ENCODE results near the gene NRG4.
"Not testable (repeated sequence)": the region's sequence is repeated elsewhere in the genome, so short reads cannot be mapped to it uniquely, and the experiment has no call there.

Gene NRG4

DNA sequence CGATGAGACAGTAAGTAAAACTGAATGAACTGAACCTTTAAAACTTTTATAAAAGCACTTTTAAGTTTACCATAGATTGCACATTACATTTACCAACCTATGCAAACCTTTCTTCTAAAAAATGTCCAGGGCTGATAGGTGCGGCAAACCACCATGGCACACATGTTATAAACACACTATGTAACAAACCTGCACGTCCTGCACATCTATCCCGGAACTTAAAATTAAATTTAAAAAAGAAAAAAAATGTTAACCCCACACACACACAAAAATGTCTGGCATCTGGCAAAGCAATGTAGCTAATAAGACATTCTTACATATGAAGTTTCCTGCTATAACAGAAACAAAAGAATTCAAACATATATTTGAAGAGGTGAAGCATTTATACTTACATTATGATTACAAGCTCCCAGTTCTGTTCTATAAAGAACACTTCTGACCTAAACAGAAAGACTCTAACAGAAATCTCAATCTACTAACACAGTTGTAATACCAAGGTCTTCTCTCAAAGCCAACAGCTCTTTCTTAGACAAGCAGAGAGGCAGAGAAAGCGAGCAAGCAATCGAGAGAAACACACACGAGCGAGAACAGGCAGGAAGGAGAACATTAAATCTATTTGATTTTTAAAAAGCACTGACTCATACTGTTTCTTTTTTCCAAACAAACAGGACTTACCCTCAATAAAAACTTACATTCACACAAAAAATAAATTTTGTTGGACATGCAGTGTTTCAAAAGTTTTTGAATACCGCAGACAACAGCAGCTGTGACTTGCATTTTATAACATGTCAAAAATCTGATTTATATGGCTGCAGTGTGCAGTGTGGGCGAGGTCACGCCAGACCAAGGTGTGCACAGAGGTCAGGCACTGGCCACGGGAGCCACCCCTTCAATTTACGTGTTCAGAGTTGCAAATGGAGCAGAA lies at the start of gene NRG4:
Gene NRG4, minus strand, starts transcription at position 798 of the 925 bp plus-strand sequence. CDS start 1,194 bp downstream, outside the sequence.
- no peak for DNase-seq

DNA sequence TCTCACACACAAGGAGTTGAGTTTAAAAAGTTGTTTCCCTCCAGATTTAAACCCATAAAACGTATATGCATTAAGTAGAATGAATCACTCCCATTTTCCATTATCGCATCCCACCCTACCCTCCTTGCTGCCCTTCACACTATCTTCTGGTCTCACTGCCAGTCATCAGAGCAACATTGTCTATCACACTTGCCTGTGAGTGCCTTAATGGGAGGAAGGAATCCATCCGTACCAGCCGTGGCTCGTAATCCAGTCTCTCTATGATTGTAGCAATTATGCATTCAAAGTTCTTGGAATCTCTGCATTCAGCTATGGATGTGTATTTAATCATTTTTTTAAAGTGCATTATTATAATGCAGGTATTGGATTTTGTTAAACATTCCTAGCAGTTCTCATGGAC lies 49.5 kb upstream of the NRG4 start:
- DNase-seq: no peak

DNA sequence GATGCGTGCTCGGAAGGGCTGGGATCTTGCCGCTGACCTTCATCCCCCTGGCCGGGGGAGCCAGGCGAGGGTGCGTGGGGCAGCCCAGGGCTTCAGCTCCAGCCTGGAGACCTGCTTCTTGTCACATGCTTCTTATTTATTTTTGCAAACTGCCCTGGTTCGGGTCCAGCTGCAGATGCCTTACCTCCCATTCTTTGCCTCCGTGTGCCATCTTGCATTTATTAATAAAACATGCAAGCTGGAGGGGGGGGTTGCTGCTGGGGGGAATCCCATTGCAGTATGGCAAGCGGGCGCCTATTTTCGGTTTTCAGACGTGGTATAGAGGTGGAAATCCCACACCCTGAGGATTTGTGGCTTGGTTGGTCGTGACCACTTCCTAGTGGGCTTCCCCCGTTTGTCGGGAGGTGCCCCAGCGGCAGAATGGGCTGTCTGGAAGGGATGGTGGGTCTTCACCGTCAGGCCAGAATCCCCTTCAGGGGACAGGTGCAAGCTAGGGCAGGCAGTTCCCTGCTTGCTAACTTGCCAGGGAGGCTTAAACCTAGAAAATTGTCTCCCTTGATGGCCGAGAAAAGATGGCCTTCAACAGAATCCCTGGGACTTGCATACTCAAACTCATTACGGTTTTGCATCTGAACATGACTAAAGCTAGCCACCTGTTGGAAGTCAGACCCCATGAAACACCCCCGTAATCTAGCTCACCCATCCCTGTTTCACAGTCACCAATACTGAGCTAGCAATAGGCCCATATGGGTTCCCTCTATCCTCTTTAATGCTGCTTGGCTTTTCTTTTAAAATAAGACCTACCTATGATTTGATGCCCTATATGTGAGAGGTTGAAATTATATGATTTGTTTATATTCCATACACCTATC lies 48.1 kb upstream of the NRG4 start:
- DNase-seq: no peak

DNA sequence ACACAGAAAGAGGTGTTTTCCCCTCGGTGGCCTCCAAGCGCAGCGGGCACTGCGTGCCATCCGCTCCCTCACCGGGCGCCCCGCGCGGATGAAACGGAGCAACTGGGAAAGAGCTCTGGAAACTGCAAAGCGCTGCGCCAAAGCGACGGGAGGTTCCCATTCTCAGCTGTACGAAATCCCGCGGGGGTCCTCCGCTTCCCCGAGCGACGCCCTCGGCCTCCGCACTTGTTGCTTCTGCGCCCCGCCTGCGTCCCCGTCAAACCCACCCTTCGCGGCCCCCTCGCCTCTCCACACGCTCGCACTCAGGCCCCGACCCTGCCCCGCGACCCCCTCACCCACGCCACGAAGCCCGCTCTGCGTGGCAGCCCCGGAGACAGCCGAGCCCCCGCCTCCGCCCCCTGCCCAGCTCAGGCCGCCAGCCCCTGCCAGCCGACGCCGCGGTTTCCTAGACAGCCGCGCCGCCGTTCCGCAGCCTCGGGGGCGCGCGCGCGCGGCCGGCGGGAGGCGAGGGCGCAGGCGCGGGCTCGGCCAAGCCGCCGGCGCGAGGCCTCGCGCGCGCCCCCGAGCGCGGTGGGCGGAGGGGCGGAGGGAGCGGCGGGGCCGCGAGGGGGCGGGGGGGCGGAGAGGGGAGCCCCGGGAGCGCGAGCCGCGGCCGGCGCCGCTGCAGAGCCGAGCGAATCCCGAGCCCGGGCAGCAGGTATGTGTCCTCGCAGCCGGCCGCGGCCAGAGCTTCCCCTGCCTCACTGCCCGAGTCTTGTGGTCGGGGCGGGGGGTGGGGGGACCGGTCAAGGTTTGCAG lies 47.3 kb upstream of the NRG4 start, which contains the start of gene TMEM266:
Gene TMEM266, plus strand, starts transcription at position 666 of the 798 bp plus-strand sequence. CDS start 74,279 bp downstream, outside the sequence.
- DNase-seq: no peak

DNA sequence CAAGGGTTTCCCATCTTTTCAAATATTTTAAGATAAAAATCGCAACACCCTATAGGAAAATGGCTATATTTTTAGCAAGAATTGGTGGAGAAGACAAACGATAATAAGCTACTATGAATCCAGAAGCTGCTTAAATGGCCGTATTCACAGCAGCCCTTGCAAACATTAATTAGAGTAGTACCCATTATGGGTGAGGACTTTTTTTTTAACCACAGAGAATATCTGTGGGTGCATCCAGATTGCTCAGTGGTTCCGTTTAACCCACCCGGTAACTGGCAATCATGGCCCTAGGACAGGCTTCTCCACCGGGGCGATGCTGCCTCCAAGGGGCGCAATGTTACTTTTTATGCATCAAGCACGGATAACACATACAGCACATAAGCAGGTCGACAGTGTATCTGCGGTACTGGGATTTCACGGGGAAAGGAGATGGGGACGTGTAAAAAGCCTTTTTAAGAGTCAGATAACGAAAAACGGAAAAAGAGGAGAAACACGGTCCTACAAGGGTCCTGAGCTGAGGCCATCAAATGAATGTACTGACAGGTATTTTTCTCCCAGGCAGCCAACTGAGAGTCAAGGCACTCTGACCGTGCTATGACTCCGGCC lies 46.6 kb upstream of the NRG4 start:
- no peak for DNase-seq

DNA sequence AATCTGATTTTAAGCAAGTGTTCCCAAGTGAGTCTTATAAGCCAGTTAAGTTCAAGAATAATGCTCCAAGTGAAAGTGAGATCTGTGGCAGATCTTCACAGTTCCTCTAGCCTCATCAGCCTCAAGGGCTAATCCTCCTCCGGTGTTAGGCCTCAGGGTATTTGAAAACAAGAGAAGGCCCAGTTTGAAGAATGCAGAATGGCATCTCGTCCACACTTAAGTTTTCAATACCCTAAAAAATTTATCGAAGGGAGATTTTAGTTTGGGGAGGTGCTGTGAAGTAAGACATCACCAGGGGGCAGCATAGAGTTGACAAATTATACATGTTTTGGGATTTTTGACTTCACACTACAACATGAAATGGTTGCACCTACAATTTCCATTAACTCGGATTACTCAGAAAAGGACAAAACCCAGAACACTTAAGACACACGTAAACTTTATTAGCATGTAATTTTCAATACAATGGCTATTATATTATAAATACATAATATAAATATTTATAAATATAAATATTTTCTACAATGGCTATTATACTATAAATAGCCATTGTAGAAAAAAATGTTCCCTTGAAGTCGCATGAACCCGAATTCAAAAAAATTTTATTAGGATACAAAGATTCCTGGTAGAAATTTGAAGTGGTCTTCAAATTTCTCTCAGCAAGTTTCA lies 45.2 kb upstream of the NRG4 start:
- DNase-seq: peak; percentile 17

DNA sequence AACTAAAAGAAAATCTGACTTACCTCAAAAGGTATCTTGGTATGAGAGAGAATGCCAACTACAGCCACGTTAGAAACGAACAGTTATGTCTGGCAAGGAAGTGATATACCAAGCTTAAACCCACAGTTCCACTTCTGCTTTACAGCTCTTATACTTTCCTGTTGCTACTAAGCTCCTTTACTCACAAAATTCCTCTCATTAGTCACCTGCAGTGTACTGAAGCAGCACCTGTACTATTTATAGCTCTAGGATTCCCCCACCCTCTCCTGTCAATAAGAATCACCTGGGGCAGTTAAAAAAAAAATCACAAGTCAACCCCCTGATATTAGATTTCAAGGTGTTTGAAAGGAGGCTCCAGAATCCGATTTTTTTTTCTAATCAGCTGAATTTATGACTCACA lies 44.7 kb upstream of the NRG4 start:
- peak; percentile 43 for DNase-seq

DNA sequence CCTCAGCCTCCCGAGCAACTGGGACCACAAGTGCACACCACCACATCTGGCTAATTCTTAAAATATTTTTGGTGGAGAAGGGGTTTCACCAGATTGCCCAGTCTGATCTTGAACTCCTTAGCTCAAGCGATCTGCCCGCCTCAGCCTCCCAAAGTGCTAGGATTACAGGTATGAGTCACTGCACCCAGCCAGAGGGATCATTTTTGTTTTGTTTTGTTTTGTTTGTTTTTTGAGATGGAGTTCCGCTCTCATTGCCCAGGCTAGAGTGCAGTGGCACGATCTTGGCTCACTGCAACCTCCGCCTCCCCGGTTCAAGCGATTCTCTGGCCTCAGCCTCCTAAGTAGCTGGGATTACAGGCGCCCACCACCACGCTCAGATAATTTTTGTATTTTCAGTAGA lies 42.0 kb upstream of the NRG4 start:
- DNase-seq: not testable (repeated sequence)

DNA sequence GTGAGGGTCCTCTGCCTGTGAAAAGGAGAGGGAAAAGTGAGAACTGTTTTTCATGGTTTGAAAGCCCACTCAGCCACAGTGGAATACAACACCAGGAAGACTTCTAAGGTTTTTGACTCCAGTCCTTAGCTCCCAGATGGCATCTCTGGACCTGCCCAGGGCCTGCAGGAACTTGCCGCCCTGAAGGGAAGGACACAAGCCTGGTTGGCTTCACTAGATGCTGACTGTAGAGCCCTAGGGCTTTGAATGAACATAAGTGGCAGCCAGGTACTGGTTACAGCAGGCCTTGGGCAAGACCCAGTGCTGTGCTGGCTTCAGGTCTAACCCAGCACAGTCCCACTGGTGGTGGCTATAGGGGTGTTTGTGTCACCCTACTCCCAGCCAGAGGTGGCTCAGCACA lies 26.3 kb upstream of the NRG4 start:
- DNase-seq: no peak

DNA sequence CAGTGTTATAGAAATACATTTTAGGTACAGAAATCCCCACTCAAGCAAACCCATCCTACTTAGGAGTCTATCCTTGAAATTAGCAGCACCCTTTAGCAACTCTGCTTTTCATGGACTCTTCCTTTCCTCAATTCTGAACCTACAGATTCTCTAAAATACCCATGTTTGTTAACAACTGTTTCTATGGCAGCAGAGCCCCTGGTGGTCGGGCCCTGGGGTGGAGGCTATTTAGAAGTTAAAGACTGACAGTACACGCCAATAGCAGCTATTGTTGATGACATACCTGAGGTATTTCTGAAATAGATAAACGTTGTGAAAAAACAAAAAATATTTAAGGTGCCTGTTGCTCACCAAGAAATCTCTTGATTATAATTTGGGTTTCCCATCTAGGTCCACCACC lies 23.4 kb upstream of the NRG4 start:
- DNase-seq: no peak

DNA sequence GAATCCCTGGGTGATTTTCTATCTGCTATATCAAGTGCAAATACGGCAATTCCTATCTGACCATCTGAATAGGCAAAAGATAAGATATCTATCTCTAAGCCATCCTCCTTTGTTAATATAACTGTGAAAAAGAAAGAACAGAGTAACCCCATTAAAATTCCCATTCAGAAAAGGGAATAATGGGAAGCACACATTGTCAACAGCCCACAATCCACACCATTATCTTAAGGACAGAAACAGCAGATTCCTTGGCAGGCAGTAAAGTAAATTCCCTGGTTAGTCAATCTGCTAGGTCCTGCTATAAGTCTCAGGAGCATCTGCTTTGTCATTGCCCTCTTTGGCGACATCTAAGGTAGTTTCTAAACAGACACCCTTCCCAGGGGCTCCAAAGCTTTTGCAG lies 21.9 kb upstream of the NRG4 start:
- DNase-seq: no peak

- no peak for DNase-seq
These were observed 21.2 kb upstream of the NRG4 start for GRCh38 chr15:76033438-76033837.

DNA sequence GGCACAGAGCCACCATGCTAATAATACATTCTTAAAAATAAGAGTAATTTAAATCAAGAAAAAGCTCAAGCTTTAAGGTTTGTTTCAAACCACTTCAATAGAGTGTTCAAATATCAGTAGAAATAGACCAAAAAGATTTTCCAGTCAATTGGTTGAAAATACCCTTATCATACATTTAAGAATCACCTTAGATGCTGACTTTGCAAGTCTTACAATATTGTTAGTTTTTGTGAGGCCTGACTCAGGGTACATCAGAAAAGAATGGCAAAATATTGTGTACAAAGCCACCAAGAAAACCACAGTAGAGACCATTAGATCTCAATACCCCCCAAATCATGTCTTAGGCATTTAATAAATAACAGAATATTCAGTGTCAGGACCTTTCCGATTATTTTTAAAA lies 19.8 kb upstream of the NRG4 start:
- DNase-seq: no peak

DNA sequence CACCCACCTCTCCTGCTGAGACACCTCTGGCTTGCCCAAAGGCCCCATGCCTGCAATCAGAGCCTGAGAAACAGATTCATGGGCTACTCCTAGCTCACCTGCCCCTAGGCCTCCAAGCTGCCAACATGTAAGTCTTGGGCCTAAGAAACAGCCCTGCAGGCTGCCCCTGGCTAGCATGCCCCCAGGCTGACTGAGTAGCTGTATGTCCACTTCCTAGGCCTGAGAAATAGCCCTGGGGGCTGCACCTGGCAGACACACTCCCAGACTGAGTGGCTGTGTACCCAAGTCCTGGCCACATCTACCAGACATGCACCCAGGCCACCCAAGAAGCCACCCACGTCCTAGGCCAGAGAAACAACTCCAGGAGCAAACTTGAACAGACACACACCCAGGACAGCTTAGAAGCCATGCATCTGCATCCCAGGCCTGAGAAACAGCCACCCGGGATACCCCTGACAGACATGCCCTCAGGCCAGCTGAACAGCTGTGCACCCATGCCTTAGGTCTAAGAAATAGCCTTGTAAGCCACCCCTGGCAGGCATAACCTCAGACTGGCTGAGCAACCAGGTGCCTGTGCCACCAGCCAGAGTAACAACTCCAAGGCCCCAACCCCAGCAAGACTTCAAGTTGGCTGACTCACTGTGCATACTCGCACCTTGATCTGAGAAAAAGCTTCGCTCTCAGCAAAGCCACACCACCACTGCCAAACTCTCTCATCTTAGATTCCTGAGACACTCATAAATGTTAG lies 12.0 kb upstream of the NRG4 start:
- DNase-seq: no peak

- not testable (repeated sequence) for DNase-seq
These were observed 1.2 kb upstream of the NRG4 start for GRCh38 chr15:76013470-76013869.

- no peak for DNase-seq
These were observed 1.6 kb downstream of the NRG4 start for GRCh38 chr15:76010613-76011012.

DNA sequence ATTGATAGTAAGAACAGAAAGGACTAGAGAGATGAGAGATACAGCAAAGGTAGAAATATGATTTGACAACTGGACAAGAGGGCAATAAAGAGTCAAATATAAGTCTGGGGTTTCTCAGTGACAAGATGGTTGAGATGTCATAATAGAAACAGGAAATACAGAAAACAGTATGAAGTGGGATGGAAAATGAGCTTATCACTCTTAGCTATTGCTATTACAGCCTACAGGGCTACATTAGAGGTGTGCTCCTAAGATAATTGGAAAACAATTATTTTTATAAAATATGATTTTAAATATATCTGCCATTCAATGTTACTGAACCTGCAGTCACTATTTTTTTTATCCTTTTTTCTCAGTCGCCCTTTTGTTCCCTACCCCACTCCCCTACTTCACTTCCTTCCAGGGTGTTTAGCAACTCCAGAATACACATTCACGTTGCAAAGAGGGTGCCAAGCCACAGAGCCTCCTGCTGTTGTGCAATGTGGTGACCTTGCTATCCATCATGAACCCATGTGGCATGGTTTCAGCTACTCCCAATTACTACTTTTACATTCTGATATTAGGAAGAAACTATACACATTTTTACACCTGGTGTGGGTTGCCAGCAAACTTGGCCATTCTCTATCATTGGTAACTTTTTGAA lies 6.0 kb downstream of the NRG4 start:
- no peak for DNase-seq

GRCh38 chr15:76003364-76003763 lies 8.9 kb downstream of the NRG4 start:
- DNase-seq: no peak

DNA sequence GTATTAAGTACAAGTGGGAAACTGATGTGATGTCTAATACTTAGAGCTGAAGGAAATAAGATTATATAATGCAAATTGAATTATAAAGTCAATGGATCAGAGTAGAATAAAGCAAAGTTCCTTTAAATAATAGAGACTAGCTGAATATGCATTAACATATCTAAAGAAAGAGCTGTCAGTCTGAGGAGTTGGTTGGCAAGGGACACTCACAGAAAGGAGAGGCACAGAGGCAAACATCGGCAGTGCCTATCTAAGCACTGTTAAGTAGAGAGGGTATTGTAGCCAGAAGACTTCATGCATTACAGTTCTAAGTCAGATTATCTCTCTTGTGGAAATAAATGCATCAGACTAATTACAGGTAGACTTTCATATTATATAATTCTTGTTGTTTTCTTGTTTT lies 16.6 kb downstream of the NRG4 start:
- no peak for DNase-seq

DNA sequence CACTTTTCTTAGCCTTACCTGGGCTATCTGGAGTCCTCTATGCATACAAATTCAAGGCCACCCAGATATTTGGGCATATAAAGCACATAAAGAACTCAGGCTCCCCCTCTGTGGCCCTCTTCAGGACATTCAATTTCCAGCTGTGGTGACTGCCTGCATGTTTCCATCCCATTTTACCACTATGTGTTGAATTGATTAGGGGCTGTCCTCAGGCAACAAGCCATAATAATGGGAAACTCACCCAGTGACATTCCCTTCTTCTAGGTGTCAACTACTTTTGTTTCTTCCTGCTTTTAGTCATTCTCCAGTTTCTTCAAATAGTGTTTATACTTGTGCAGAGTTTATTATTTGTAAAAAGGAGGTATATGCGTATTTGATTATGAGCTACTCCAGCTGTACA lies 18.0 kb downstream of the NRG4 start:
- DNase-seq: no peak

DNA sequence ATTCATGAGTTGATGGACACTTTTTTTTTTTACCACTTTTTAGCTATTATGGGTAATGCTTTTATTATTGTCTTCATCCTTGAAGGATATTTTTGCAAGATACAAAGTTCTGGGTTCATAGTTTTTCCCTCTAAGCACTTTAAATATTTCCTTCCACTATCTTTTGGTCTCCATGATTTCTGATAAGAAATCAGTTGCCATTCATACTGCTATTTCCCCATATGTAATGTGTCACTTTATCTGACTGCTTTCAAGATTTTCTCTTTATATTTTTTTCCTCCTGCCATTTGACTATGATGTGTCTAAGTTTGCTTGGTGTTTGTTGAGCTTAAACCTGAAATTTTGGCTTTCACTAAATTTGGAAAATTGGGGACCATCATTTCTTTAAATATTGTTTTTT lies 19.3 kb downstream of the NRG4 start:
- no peak for DNase-seq

All from GDM1 (cell line).